Measurements from ENCODE around the gene KLHL29.

DNA sequence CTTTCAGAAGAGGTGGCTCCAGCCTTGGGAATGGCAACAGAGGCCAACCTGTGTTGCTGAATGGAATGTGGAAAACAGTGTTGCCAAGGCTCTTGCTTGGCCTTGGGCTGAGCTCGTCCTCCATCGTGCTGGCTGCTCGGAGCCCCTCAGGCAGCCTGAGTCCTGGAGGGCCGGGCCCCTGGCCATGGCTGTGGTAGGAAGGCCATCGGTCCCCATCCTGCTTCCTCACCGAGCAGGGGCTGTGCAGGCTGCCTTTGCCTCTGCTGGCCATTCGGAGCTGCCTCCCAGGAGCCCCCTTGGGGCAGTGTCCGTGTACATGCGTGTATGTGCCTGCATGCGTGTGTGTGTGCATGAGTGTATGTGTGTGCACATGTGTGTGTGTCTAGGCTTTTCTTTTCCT, 178.2 kb downstream of the KLHL29 start:
- TF ChIP-seq, protein P1, sequence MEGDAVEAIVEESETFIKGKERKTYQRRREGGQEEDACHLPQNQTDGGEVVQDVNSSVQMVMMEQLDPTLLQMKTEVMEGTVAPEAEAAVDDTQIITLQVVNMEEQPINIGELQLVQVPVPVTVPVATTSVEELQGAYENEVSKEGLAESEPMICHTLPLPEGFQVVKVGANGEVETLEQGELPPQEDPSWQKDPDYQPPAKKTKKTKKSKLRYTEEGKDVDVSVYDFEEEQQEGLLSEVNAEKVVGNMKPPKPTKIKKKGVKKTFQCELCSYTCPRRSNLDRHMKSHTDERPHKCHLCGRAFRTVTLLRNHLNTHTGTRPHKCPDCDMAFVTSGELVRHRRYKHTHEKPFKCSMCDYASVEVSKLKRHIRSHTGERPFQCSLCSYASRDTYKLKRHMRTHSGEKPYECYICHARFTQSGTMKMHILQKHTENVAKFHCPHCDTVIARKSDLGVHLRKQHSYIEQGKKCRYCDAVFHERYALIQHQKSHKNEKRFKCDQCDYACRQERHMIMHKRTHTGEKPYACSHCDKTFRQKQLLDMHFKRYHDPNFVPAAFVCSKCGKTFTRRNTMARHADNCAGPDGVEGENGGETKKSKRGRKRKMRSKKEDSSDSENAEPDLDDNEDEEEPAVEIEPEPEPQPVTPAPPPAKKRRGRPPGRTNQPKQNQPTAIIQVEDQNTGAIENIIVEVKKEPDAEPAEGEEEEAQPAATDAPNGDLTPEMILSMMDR (IDR thresholded peaks at IDR 0.05), result no peak
- TF ChIP-seq, protein P2, sequence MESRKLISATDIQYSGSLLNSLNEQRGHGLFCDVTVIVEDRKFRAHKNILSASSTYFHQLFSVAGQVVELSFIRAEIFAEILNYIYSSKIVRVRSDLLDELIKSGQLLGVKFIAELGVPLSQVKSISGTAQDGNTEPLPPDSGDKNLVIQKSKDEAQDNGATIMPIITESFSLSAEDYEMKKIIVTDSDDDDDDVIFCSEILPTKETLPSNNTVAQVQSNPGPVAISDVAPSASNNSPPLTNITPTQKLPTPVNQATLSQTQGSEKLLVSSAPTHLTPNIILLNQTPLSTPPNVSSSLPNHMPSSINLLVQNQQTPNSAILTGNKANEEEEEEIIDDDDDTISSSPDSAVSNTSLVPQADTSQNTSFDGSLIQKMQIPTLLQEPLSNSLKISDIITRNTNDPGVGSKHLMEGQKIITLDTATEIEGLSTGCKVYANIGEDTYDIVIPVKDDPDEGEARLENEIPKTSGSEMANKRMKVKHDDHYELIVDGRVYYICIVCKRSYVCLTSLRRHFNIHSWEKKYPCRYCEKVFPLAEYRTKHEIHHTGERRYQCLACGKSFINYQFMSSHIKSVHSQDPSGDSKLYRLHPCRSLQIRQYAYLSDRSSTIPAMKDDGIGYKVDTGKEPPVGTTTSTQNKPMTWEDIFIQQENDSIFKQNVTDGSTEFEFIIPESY (IDR thresholded peaks at IDR 0.05; ENCODE audit: borderline replicate concordance, low read depth), result no peak
- TF ChIP-seq EZH2phosphoT487 (IDR thresholded peaks at IDR 0.05; ENCODE audit: borderline replicate concordance, low read depth), result no peak
- no peak for TF ChIP-seq TAF1 (IDR thresholded peaks at IDR 0.05; ENCODE audit: borderline replicate concordance, low read depth, low read length)
- no peak for TF ChIP-seq RXRA (IDR thresholded peaks at IDR 0.05; ENCODE audit: borderline replicate concordance, low read depth)
- no peak for TF ChIP-seq EP300 (IDR thresholded peaks at IDR 0.05; ENCODE audit: borderline replicate concordance in 1 of 2, low read depth in 1 of 2, low read length in 1 of 2)

All from SK-N-SH (cell line).